Gastroesophageal sphincter (tissue), 4 donors: ENCODE measurements around the gene C6orf132. TPM values are rescaled to one million over a fixed set of nuclear protein-coding genes. Genes with fewer than 3 reads are reported as not detected.

ENCODE experiments used
- ATAC-seq: fragments of 150-250 bp; one replicate; pipeline ENCODE4 v1.9.1; 2016; ENCODE audit warnings: mild to moderate bottlenecking, moderate library complexity
- H3K27ac ChIP-seq, 4 donors: fragments of 200-600 bp; sonication (generic) in 3 of 4; 1 replicate in 3 of 4; 2 replicates in 1 of 4; pipeline ENCODE4 v1.5.1; 2016 to 2019
- H3K27me3 ChIP-seq: fragments of 200-600 bp; sonication (generic); one replicate; pipeline ENCODE4 v1.5.1; 2019
- H3K36me3 ChIP-seq, 2 donors: fragments of 200-600 bp; sonication (generic); one replicate each; pipeline ENCODE4 v1.5.1; 2019; ENCODE audit warnings: control low read depth in 1 of 2
- H3K4me1 ChIP-seq, 3 donors: fragments of 200-600 bp; sonication (generic); 1 replicate in 2 of 3; 2 replicates in 1 of 3; pipeline ENCODE4 v1.5.1; 2016 to 2019; ENCODE audit warnings: control low read depth in 2 of 3
- H3K4me3 ChIP-seq, 2 donors: fragments of 200-600 bp; sonication (generic); one replicate each; pipeline ENCODE4 v1.5.1; 2019; ENCODE audit warnings: mild to moderate bottlenecking in 1 of 2, moderate library complexity in 1 of 2
- H3K9me3 ChIP-seq, 3 donors: fragments of 200-600 bp; sonication (generic); one replicate each; pipeline ENCODE4 v1.5.1; 2017 to 2019; ENCODE audit warnings: control low read depth in 2 of 3
- CTCF ChIP-seq, 4 experiments: fragments of 200-600 bp in 2 of 4; fragments of 450-650 bp in 2 of 4; sonication (generic) in 1 of 4; IDR thresholded peaks; one replicate each; pipeline ENCODE4 v1.5.1; 2017 to 2019; ENCODE audit warnings: antibody characterized with exemption in 4 of 4, mild to moderate bottlenecking in 2 of 4, moderate library complexity in 2 of 4
- EP300 ChIP-seq: sonication (generic); formaldehyde crosslinking; IDR thresholded peaks from one replicate; pipeline ENCODE4 v1.6.1; 2017; ENCODE audit warnings: antibody characterized with exemption, mild to moderate bottlenecking
- POLR2A ChIP-seq, 2 donors: fragments of 450-650 bp; IDR thresholded peaks; one replicate each; pipeline ENCODE4 v1.6.1; 2017; ENCODE audit warnings: antibody characterized with exemption in 2 of 2, mild to moderate bottlenecking in 2 of 2, moderate library complexity in 1 of 2
- POLR2AphosphoS5 ChIP-seq: sonication (generic); formaldehyde crosslinking; IDR thresholded peaks from one replicate; pipeline ENCODE4 v1.6.1; 2017; ENCODE audit warnings: antibody characterized with exemption
- WGBS, 2 donors: methylation state at CpG; one replicate each; pipeline ENCODE4 v1.1.5; 2018; ENCODE audit warnings: low coverage in 1 of 2; 5-methylcytosine and 5-hydroxymethylcytosine counted together
- total RNA-seq, 4 donors: library from RNA; depleted of rRNA; stranded (reverse); fragments of >200 nt; gene quantifications; one replicate each; pipeline ENCODE4 v1.1.0, GENCODE V29; 2016

C6orf132 gene
- total RNA-seq, 4 donors from 2014 or later, result 0.93 to 12.1 (median 1.4) TPM

GRCh38 chr6:42159431-42160024 lies 17.1 kb upstream of the C6orf132 start:
- no peak for ATAC-seq
- H3K36me3 ChIP-seq, result no peaks in the 10 kb centered on the region
- no peak overlapping the region for H3K4me3 ChIP-seq
- H3K9me3 ChIP-seq, result no peaks in the 10 kb centered on the region
- H3K27ac ChIP-seq, result no peak overlapping the region
- no peak for TF ChIP-seq POLR2A (IDR thresholded peaks at IDR 0.05)
- TF ChIP-seq POLR2AphosphoS5, result no peak
- no peak for TF ChIP-seq CTCF (IDR thresholded peaks at IDR 0.05)
- TF ChIP-seq EP300, result no peak
- H3K4me1 ChIP-seq, result no peaks in the 10 kb centered on the region
- WGBS, 2 donors, result 50% methylated on average over 2 of the region's 4 CpGs; no CpG with 5 or more reads in 1 of the 2 donors
- peaks cover 23% of the 10 kb centered on the region for H3K27me3 ChIP-seq

GRCh38 chr6:42158631-42159030 lies 16.2 kb upstream of the C6orf132 start:
- Histone ChIP-seq H3K4me3 (no peak overlapping the region), H3K27ac (no peak overlapping the region), H3K4me1 (no peaks in the 10 kb centered on the region), H3K36me3 (no peaks in the 10 kb centered on the region), H3K9me3 (no peaks in the 10 kb centered on the region), H3K27me3 (peaks cover 23% of the 10 kb centered on the region)
- TF ChIP-seq CTCF (IDR thresholded peaks at IDR 0.05), result no peak
- no peak for TF ChIP-seq EP300
- TF ChIP-seq POLR2AphosphoS5, result no peak
- TF ChIP-seq POLR2A (IDR thresholded peaks at IDR 0.05), result no peak
- WGBS, 2 donors, result 86 to 100% methylated on average over 1 of the region's 2 CpGs
- no peak for ATAC-seq

GRCh38 chr6:42158011-42158410 lies 15.6 kb upstream of the C6orf132 start:
- TF ChIP-seq POLR2AphosphoS5, result no peak
- TF ChIP-seq POLR2A (IDR thresholded peaks at IDR 0.05), result no peak
- no peak for TF ChIP-seq CTCF (IDR thresholded peaks at IDR 0.05)
- TF ChIP-seq EP300, result no peak
- no peaks in the 10 kb centered on the region for H3K9me3 ChIP-seq
- no peaks in the 10 kb centered on the region for H3K36me3 ChIP-seq
- WGBS, 2 donors, result 42% methylated on average over 2 of the region's 2 CpGs; no CpG with 5 or more reads in 1 of the 2 donors
- H3K4me3 ChIP-seq, result no peak overlapping the region
- H3K4me1 ChIP-seq, result no peaks in the 10 kb centered on the region
- peak; percentile 77 for ATAC-seq
- peaks cover 23% of the 10 kb centered on the region for H3K27me3 ChIP-seq
- no peak overlapping the region for H3K27ac ChIP-seq

- 50 to 75% methylated on average over 1 to 2 of the region's 3 CpGs for WGBS, 2 donors
- Histone ChIP-seq H3K27me3 (peaks cover 21% of the 10 kb centered on the region), H3K36me3 (no peaks in the 10 kb centered on the region), H3K4me3 (no peak overlapping the region), H3K4me1 (no peaks in the 10 kb centered on the region), H3K9me3 (no peaks in the 10 kb centered on the region), H3K27ac (no peak overlapping the region)
- TF ChIP-seq EP300, result no peak
- no peak for TF ChIP-seq POLR2AphosphoS5
- TF ChIP-seq CTCF (IDR thresholded peaks at IDR 0.05), result no peak
- ATAC-seq, result no peak
Observed at GRCh38 chr6:42156638-42157037, 14.2 kb upstream of the C6orf132 start.

- no peak for ATAC-seq
- TF ChIP-seq CTCF (IDR thresholded peaks at IDR 0.05), result no peak
- no peak for TF ChIP-seq EP300
- 83 to 96% methylated on average over 1 to 4 of the region's 4 CpGs for WGBS, 2 donors
Observed at GRCh38 chr6:42155293-42155692, 12.9 kb upstream of the C6orf132 start.

More at GRCh38 chr6:42155293-42155692, 12.9 kb upstream of the C6orf132 start:
- Histone ChIP-seq H3K36me3 (no peaks in the 10 kb centered on the region), H3K9me3 (no peaks in the 10 kb centered on the region), H3K4me3 (no peak overlapping the region), H3K27me3 (peaks cover 9% of the 10 kb centered on the region), H3K4me1 (no peaks in the 10 kb centered on the region), H3K27ac (no peak overlapping the region)
